Sigmoid colon (tissue), 7 donors: Measurements from ENCODE around the gene DBNDD1. TPM values are rescaled to one million over a fixed set of nuclear protein-coding genes. Genes with fewer than 3 reads are reported as not detected.

ENCODE experiments used
- DNase-seq: peaks from one replicate; pipeline ENCODE4 v3.0.0-alpha.2; 2019
- H3K27ac ChIP-seq, 4 donors: fragments of 200-600 bp; sonication (generic); one replicate each; pipeline ENCODE4 v1.5.1; 2016 to 2019; ENCODE audit warnings: mild to moderate bottlenecking in 1 of 4
- H3K27me3 ChIP-seq, 3 donors: fragments of 200-600 bp; sonication (generic); one replicate each; pipeline ENCODE4 v1.5.1; 2019; ENCODE audit warnings: mild to moderate bottlenecking in 1 of 3
- H3K36me3 ChIP-seq, 4 donors: fragments of 200-600 bp; sonication (generic); one replicate each; pipeline ENCODE4 v1.5.1; 2016 to 2019
- H3K4me1 ChIP-seq, 4 donors: fragments of 200-600 bp; sonication (generic); one replicate each; pipeline ENCODE4 v1.5.1; 2017 to 2019
- H3K4me3 ChIP-seq, 4 donors: fragments of 200-600 bp; sonication (generic); one replicate each; pipeline ENCODE4 v1.5.1; 2017 to 2019; ENCODE audit warnings: mild to moderate bottlenecking in 2 of 4, moderate library complexity in 1 of 4
- H3K9me3 ChIP-seq, 4 donors: fragments of 200-600 bp in 3 of 4; sonication (generic) in 3 of 4; one replicate each; pipeline versions ENCODE4 v1.5.1 to v1.6.1; 2013 to 2019
- EP300 ChIP-seq, 4 donors: sonication (generic); formaldehyde crosslinking; IDR thresholded peaks; one replicate each; pipeline ENCODE4 v1.6.1; 2017; ENCODE audit warnings: antibody characterized with exemption in 4 of 4
- POLR2A ChIP-seq, 2 donors: fragments of 450-650 bp; IDR thresholded peaks; one replicate each; pipeline ENCODE4 v1.6.1; 2016; ENCODE audit warnings: antibody characterized with exemption in 2 of 2, mild to moderate bottlenecking in 2 of 2, moderate library complexity in 2 of 2
- POLR2AphosphoS5 ChIP-seq, 4 donors: sonication (generic); formaldehyde crosslinking; IDR thresholded peaks; one replicate each; pipeline ENCODE4 v1.6.1; 2017; ENCODE audit warnings: antibody characterized with exemption in 4 of 4
- WGBS, 2 donors: extraction: QIAGEN DNeasy Blood & Tissue Kit; methylation state at CpG; one replicate each; pipeline ENCODE4 v1.1.7; 2013; 5-methylcytosine and 5-hydroxymethylcytosine counted together
- intact Hi-C: fragments of 100-400 bp; cut with DNase I; formaldehyde crosslinking; loops from one replicate; pipeline ENCODE4 v1.15.1; 2023
- polyA plus RNA-seq, 3 donors: library from polyadenylated mRNA; stranded (reverse); fragments of 200-250 nt; gene quantifications; one replicate each; pipeline ENCODE4 v1.2.3, GENCODE V29; 2013
- total RNA-seq, 4 donors: library from RNA; depleted of rRNA; stranded (reverse); fragments of >200 nt; gene quantifications; one replicate each; pipeline ENCODE4 v1.1.0, GENCODE V29; 2016
- TF ChIP-seq, protein P1 (sequence below), 4 experiments: fragments of 450-650 bp in 3 of 4; fragments of 200-600 bp in 1 of 4; IDR thresholded peaks; one replicate each; pipeline ENCODE4 v1.5.1; 2016 to 2019; ENCODE audit warnings: antibody characterized with exemption in 4 of 4, mild to moderate bottlenecking in 3 of 4, moderate library complexity in 2 of 4
- donor health status: healthy with polysubstance abuse.
- donor health status: Bipolar disorder and iron deficiency.
- donor health status: healthy.

DBNDD1 gene
- total and polyA plus RNA-seq, 7 donors, result 1.4 to 5.0 (median 3.3) TPM; not detected in 1

DNA sequence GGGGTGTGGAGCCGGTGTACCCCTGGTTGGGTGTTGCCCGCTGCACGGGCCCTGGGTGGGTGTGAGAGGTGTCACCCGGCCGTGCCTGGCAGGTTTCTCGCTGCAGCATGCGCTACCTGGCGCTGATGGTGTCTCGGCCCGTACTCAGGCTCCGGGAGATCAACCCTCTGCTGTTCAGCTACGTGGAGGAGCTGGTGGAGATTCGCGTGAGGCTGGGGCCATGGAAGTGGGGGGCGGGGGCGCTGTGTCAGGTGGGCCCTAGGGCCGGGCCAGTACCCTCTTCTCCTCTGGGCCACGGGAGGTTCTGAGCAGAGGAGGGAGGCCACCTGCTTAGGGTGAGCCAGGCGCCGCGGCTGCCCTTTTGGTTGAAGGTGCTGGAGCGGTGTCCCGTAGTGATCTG, 57.3 kb downstream of the DBNDD1 start:
- TF ChIP-seq, protein P1, sequence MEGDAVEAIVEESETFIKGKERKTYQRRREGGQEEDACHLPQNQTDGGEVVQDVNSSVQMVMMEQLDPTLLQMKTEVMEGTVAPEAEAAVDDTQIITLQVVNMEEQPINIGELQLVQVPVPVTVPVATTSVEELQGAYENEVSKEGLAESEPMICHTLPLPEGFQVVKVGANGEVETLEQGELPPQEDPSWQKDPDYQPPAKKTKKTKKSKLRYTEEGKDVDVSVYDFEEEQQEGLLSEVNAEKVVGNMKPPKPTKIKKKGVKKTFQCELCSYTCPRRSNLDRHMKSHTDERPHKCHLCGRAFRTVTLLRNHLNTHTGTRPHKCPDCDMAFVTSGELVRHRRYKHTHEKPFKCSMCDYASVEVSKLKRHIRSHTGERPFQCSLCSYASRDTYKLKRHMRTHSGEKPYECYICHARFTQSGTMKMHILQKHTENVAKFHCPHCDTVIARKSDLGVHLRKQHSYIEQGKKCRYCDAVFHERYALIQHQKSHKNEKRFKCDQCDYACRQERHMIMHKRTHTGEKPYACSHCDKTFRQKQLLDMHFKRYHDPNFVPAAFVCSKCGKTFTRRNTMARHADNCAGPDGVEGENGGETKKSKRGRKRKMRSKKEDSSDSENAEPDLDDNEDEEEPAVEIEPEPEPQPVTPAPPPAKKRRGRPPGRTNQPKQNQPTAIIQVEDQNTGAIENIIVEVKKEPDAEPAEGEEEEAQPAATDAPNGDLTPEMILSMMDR (IDR thresholded peaks at IDR 0.05), result no peak
- TF ChIP-seq POLR2A (IDR thresholded peaks at IDR 0.05) (no peak), POLR2AphosphoS5 (IDR thresholded peaks at IDR 0.05) (no peak), EP300 (IDR thresholded peaks at IDR 0.05) (no peak)
- intact Hi-C loops, result no loop called here
- no peaks in the 10 kb centered on the region for H3K9me3 ChIP-seq
- no peak overlapping the region for H3K27ac ChIP-seq
- H3K4me1 ChIP-seq, result no peaks in the 10 kb centered on the region
- H3K36me3 ChIP-seq, result peaks cover 0 to 75% (median 17%) of the 10 kb centered on the region in 4 donors
- 95% methylated on average over 23 of the region's 23 CpGs for WGBS, 2 donors
- no peaks in the 10 kb centered on the region for H3K27me3 ChIP-seq
- DNase-seq, result no peak
- no peak overlapping the region for H3K4me3 ChIP-seq

DNA sequence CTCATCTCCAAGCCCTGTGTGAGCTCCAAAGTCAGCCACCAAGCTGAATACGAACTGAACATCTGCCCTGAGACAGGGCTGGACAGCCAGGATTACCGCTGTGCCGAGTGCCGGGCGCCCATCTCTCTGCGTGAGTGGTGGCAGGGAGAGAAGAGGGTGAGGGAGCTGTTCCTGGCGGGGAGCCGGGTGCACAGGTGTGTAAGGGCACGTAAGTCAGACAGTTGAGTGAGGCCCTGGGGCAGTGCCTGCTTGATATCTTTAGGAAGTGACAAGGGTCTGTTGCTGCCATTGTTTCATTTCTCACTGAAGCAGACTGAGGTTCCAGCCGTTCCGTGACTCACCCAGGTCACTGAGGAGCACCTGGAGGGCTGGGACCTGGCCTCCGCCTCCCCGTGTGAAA, 58.3 kb downstream of the DBNDD1 start:
- Histone ChIP-seq H3K27ac (no peak overlapping the region), H3K9me3 (no peaks in the 10 kb centered on the region), H3K36me3 (peaks cover 0 to 78% (median 16%) of the 10 kb centered on the region in 4 donors), H3K4me3 (no peak overlapping the region), H3K27me3 (no peaks in the 10 kb centered on the region), H3K4me1 (no peaks in the 10 kb centered on the region)
- TF ChIP-seq POLR2A (IDR thresholded peaks at IDR 0.05) (no peak), EP300 (IDR thresholded peaks at IDR 0.05) (no peak), POLR2AphosphoS5 (IDR thresholded peaks at IDR 0.05) (no peak)
- TF ChIP-seq, protein P1 (IDR thresholded peaks at IDR 0.05), result no peak
- no peak for DNase-seq
- intact Hi-C loops, result no loop called here
- WGBS, 2 donors, result 96 to 97% methylated on average over 13 of the region's 13 CpGs

DNA sequence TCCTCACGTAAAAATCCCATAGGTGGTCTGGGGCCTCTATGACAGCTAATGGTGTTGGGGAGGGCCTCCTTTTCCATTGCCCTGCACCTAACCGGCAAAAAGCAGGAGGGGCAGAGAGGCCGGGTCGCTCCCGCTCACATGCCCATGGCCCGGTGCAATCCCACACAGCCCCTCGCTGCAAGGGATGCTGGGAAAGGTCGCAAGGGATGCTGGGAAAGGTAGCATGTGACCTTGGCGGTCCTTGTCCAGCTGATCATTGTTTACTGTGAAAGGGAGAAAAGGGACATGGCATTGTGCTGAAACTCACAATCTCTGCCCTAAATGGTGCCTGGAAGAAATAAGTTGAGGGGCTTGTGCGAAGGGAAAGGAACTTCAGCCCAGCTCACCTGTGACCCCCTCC, 60.7 kb downstream of the DBNDD1 start:
- 98% methylated on average over 10 of the region's 10 CpGs for WGBS, 2 donors
- no peaks in the 10 kb centered on the region for H3K4me1 ChIP-seq
- H3K27me3 ChIP-seq, result no peaks in the 10 kb centered on the region
- intact Hi-C loops, result no loop called here
- TF ChIP-seq, protein P1 (IDR thresholded peaks at IDR 0.05), result no peak
- TF ChIP-seq EP300 (IDR thresholded peaks at IDR 0.05) (no peak), POLR2A (IDR thresholded peaks at IDR 0.05) (no peak), POLR2AphosphoS5 (IDR thresholded peaks at IDR 0.05) (no peak)
- peaks cover 0 to 77% (median 11%) of the 10 kb centered on the region in 4 donors for H3K36me3 ChIP-seq
- no peaks in the 10 kb centered on the region for H3K9me3 ChIP-seq
- H3K4me3 ChIP-seq, result no peak overlapping the region
- H3K27ac ChIP-seq, result no peak overlapping the region
- no peak for DNase-seq

DNA sequence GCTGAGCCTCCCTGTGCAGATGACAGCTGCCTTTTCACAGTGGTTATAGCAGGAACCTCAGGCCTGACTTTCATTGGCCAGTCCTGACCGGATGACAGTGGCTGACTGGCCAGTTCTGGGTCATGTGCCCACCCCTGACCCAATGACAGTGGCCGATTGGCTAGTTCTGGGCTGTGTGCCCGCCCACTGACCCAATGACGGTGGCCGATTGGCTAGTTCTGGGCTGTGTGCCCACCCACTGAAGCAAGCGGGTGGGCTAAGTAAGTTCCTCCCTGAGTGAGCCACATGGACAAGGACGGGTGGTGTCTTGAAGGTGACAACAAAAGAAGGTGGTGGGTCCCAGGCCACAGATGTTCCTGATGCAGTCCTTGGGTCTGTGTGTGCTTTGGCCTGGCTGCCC, 61.2 kb downstream of the DBNDD1 start:
- Histone ChIP-seq H3K27ac (no peak overlapping the region), H3K4me3 (no peak overlapping the region), H3K9me3 (no peaks in the 10 kb centered on the region), H3K36me3 (peaks cover 0 to 77% (median 11%) of the 10 kb centered on the region in 4 donors), H3K27me3 (no peaks in the 10 kb centered on the region), H3K4me1 (no peaks in the 10 kb centered on the region)
- no peak for DNase-seq
- 91 to 97% methylated on average over 7 of the region's 7 CpGs for WGBS, 2 donors
- TF ChIP-seq POLR2A (IDR thresholded peaks at IDR 0.05), result no peak
- TF ChIP-seq, protein P1 (IDR thresholded peaks at IDR 0.05), result no peak
- no peak for TF ChIP-seq POLR2AphosphoS5 (IDR thresholded peaks at IDR 0.05)
- no peak for TF ChIP-seq EP300 (IDR thresholded peaks at IDR 0.05)
- intact Hi-C loops, result no loop called here

DNA sequence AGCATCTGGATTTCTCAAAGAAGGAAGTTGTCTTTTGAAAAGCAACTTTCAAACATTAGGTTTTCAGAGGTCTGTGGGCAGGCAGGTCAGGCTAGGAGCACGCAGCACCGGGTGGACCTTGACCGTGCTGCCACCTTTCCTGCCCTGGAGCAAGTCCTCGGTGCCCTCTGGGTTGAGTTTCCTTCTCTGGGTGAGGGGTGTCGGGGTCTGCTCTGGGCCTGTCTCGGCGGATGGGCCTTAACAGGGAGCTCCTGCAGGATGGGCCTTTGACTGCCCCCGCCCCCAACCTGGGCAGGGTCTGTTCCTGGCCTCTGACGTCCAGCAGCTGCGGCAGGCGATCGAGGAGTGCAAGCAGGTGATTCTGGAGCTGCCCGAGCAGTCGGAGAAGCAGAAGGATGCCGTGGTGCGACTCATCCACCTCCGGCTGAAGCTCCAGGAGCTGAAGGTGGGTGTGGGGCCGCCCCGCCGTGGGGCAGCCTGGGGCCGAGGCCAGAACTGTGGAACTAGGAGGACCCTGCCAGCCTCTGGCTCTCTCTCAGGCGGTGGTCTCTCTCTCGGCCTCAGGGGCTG, 62.0 kb downstream of the DBNDD1 start:
- TF ChIP-seq POLR2A (IDR thresholded peaks at IDR 0.05) (no peak), EP300 (IDR thresholded peaks at IDR 0.05) (no peak), POLR2AphosphoS5 (IDR thresholded peaks at IDR 0.05) (no peak)
- Histone ChIP-seq H3K9me3 (no peaks in the 10 kb centered on the region), H3K4me1 (no peaks in the 10 kb centered on the region), H3K4me3 (peak overlapping the region in 2 of 4 donors; percentile 10 to 20), H3K27ac (no peak overlapping the region), H3K27me3 (no peaks in the 10 kb centered on the region), H3K36me3 (peaks cover 0 to 77% (median 11%) of the 10 kb centered on the region in 4 donors)
- intact Hi-C loops, result no loop called here
- WGBS, 2 donors, result 90 to 94% methylated on average over 23 of the region's 23 CpGs
- DNase-seq, result no peak
